T-helper 2 cell treated with Interferon-gamma antibody and Interleukin-4, amounts not matched to agents 5 μg/mL and 100 μg/mL, for 36 hours (primary cell): ENCODE results near the gene ABCG1.

Source experiments
- DNase-seq: peaks from one replicate; pipeline ENCODE4 v3.0.0; 2021; ENCODE audit warnings: low spot score
- H3K27ac Mint-ChIP-seq: one replicate; pipeline ENCODE4 v1.8.0; 2021; ENCODE audit warnings: mild to moderate bottlenecking, mixed read lengths
- H3K27me3 Mint-ChIP-seq: one replicate; pipeline ENCODE4 v1.8.0; 2021; ENCODE audit warnings: low read depth, mixed read lengths
- H3K36me3 Mint-ChIP-seq: one replicate; pipeline ENCODE4 v1.8.0; 2021; ENCODE audit warnings: low read depth, mixed read lengths
- H3K4me1 Mint-ChIP-seq: one replicate; pipeline ENCODE4 v1.8.0; 2021; ENCODE audit warnings: low read depth, mixed read lengths
- H3K4me3 Mint-ChIP-seq: one replicate; pipeline ENCODE4 v1.8.0; 2022; ENCODE audit warnings: mild to moderate bottlenecking, moderate library complexity, mixed read lengths
- H3K9me3 Mint-ChIP-seq: one replicate; pipeline ENCODE4 v1.8.0; 2021; ENCODE audit warnings: mixed read lengths

The ABCG1 gene

DNA sequence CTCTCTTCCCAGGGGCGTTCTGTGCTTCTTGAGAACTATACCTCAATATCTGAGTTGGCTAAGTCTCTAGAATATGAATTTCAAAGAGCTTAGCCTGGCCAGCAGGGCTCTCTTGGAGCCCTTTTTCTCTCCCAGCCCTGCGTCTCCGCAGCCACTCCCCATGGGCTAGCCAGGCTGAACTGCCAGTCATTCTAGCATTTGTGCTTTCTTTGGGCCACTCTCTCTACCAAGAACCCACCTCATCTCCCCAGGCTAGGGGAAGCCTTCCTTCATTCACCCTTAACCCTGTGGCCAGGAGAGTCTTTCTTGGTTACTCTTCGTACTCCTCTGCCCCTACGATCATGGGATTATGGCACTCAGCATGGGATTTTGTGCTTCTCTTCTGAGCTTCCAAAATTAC is 18.2 kb downstream of the ABCG1 start:
- Mint-ChIP-seq H3K4me3 (peak overlapping the region; percentile 71), H3K27me3 (no peaks in the 10 kb centered on the region), H3K9me3 (no peaks in the 10 kb centered on the region), H3K36me3 (peaks cover 5% of the 10 kb centered on the region), H3K4me1 (peaks cover 69% of the 10 kb centered on the region), H3K27ac (peak overlapping the region; percentile 92)
- no peak for DNase-seq

DNA sequence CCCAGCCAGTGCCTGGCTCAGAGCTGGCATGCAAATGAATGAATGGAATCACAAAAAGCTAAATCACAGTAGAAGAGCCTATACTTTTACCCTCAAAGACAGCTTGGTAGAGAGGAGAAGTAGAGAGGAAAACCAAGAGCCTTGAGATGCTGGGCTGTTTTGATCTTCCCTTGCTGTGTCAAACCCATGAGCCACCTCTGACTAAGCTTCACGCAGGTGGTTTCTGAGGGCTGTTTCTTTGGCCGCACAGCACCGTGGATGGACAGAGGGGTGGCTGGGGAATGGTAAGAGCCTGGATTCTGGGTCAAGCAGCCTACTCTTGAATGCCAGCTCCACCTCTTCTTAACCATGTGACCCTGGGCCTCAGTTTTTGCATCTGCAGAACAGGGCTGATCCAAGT is 18.6 kb downstream of the ABCG1 start:
- Mint-ChIP-seq H3K36me3 (peaks cover 2% of the 10 kb centered on the region), H3K4me3 (peak overlapping the region; percentile 71), H3K4me1 (peaks cover 69% of the 10 kb centered on the region), H3K27ac (peak overlapping the region; percentile 92), H3K27me3 (no peaks in the 10 kb centered on the region), H3K9me3 (no peaks in the 10 kb centered on the region)
- DNase-seq = peak; percentile 48

DNA sequence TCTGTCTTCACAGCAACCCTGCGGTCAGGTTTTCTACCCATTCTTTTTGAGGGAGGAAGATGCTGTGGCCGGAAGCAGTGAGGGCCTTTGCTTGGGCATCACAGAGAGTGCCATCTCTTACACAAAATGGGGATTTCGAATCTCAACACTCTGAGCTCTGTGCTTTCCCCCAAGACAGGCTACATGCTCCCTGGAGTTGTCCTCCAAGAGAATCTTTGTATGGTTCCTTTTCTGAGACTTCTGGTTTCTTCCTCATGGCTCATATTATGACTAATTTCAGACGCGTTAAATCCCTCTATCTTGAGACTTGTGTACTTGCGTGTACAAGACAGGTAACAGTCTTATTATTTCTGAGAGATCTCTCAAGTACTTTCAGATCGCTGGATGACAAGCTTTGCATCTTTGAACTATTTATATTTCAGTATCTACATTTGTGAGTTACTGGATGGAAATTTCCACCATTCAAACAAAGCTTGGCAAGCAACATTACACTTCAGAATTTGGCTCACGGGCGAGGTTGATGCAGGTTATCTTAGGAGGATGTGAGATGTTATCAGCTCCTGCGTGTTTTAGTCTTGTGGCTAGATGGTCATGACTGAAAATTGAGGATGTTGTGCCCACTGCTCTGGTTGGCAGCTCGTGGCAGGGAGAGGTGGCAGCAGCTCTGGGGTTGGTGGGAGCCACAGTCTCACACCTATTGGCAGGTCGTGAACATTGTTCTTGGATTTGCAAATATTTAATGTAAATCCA is 19.4 kb downstream of the ABCG1 start:
- peak; percentile 35 for DNase-seq
- H3K4me1 Mint-ChIP-seq = peaks cover 64% of the 10 kb centered on the region
- H3K4me3 Mint-ChIP-seq = peak overlapping the region; percentile 71
- H3K27me3 Mint-ChIP-seq = no peaks in the 10 kb centered on the region
- no peaks in the 10 kb centered on the region for H3K36me3 Mint-ChIP-seq
- no peaks in the 10 kb centered on the region for H3K9me3 Mint-ChIP-seq
- H3K27ac Mint-ChIP-seq = peak overlapping the region; percentile 92

DNA sequence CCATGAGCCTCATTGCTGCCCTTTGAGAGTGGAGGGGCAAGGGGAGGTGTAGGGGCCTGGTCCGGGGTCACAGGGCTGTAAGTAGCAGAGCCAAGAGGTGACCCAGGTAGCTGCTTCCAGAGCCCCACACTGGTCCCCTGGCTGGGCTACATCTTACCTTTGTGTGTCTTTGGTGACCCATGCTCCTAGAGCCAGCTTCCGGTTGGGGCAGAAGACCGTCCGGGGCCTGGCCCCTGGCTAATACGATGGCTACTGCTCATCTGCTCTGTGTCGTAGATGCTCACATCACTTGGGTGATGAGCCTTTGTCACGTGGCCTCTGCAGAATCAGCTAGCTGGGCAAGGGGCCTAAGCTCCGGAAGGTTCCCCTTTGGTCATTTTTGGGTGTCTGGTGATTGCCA is 20.6 kb downstream of the ABCG1 start:
- Mint-ChIP-seq H3K27me3 (no peaks in the 10 kb centered on the region), H3K36me3 (no peaks in the 10 kb centered on the region), H3K27ac (no peak overlapping the region), H3K4me3 (no peak overlapping the region), H3K4me1 (peaks cover 53% of the 10 kb centered on the region), H3K9me3 (no peaks in the 10 kb centered on the region)
- DNase-seq = no peak

DNA sequence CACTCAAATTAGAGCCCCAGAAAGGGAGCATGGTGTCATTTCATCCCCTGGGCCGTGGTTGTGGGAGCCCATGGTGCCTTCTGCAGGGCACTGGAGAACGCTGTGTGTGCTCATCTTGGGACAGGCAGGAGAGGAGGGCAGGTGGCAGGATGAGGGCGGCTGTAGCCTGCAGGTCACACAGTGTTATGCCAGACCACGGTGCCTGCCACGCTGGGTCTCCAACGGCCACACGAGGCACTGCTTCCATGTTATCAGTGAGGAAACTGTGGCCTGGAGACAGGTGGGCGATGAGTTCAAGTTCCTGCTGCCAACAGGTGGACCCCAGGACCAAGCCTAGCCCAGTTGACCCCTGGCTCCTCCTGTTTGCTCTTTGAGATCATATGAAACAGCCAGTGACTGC is 21.0 kb downstream of the ABCG1 start:
- Mint-ChIP-seq H3K4me1 (peaks cover 53% of the 10 kb centered on the region), H3K27ac (no peak overlapping the region), H3K4me3 (no peak overlapping the region), H3K36me3 (no peaks in the 10 kb centered on the region), H3K9me3 (no peaks in the 10 kb centered on the region), H3K27me3 (no peaks in the 10 kb centered on the region)
- DNase-seq = no peak

DNA sequence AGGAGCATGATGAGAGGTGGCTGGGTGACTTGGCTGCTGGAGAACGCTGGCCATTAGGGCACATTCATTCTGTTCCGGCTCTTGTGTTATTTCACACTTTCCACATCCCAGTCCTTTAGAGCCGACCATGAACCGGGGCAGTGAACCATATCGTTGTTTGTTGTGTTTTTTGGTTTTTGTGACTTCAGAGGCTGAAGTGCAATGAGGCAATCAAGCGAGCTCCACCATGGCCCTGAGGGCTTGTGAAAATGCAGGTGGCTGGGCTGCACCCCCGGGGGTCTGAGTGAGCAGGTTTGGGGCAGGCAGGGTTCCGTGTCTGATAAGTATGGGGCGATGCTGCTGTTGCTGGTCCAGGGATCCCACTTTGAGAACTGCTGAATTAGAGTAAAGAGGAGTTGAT is 23.7 kb downstream of the ABCG1 start:
- no peaks in the 10 kb centered on the region for H3K9me3 Mint-ChIP-seq
- H3K4me3 Mint-ChIP-seq = no peak overlapping the region
- peaks cover 6% of the 10 kb centered on the region for H3K27me3 Mint-ChIP-seq
- DNase-seq = no peak
- H3K27ac Mint-ChIP-seq = no peak overlapping the region
- peaks cover 27% of the 10 kb centered on the region for H3K4me1 Mint-ChIP-seq
- H3K36me3 Mint-ChIP-seq = peaks cover 2% of the 10 kb centered on the region

DNA sequence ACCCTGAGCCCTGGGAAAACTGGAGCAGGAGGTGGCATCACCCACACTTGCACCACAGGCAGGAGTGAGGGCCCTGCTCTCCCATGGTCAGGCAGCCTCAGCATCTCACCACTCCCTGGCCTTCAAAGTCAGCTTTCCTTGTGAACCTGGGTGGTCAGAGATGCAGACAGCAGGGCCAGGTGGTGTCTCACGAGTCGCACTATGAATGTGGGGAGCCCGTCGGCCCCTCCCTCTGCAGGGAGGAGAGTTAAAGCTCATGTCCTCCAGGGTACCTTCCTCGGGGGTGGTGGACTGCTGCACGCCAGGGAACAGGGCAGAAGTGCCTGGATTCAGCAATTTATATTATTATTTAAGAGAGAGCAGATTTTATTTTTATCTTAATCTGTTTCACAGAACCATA is 24.1 kb downstream of the ABCG1 start:
- Mint-ChIP-seq H3K9me3 (no peaks in the 10 kb centered on the region), H3K27me3 (peaks cover 6% of the 10 kb centered on the region), H3K36me3 (peaks cover 3% of the 10 kb centered on the region), H3K4me3 (no peak overlapping the region), H3K4me1 (peaks cover 24% of the 10 kb centered on the region), H3K27ac (no peak overlapping the region)
- DNase-seq = no peak

DNA sequence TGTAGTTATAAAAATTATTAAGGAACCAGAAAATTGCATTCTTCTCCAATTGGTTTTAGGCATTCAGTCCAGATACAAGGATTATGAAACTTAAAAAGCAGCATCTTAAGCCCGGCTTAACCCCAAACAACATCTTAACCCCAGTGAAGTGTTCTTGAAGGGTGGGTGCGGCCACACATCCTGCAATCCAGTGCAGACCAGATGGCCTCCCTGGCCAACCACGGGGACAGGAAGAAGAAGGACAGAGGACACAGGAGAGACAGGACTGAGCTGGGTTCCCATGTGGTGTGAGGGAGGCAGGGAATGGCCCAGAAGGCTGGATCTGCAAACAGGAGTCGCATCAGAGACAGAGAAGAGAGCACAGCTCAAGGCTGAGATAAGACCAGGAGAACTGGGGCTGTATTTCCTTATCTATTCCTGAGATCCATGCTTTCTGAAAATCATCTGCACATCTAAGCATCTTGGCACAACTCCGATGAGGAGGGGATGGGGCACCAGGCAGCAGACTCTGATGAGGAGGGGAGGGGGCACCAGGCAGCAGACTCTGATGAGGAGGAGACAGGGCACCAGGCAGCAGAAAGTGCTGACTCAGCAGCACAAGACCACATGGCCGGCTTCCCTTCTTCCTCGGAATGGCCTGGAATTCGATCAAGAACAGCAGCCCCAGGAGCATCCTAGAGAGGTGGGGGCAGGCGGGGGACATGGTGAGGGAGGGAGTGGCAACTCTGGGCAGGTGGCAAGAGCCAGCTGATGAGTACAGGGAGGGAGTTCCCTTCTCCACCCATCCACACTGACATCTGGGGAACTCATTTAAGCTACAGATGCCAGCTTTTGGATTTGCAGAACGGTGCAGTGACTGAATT is 26.6 kb downstream of the ABCG1 start:
- no peak for DNase-seq
- no peak overlapping the region for H3K4me3 Mint-ChIP-seq
- peaks cover 4% of the 10 kb centered on the region for H3K36me3 Mint-ChIP-seq
- peaks cover 6% of the 10 kb centered on the region for H3K27me3 Mint-ChIP-seq
- H3K4me1 Mint-ChIP-seq = peaks cover 10% of the 10 kb centered on the region
- no peak overlapping the region for H3K27ac Mint-ChIP-seq
- no peaks in the 10 kb centered on the region for H3K9me3 Mint-ChIP-seq

DNA sequence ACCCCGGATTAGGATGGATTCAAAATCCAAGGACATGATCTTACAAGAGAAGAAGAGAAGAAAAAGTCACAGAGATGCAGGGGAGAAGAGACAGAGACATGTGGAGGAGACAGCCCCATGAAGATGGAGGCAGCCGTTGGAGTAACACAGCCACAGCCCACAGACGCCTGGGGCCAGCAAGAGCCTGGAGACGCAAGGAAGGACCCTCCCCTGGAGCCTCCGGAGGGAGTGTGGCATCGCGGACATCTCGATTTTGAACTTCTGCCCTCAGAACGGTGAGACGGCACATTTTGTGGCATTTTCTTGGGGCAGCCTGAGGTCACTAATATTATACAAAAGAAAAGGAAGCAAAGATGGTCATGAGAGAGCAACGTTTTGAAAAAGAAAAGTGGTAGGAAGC is 28.8 kb downstream of the ABCG1 start:
- Mint-ChIP-seq H3K4me3 (no peak overlapping the region), H3K27me3 (peaks cover 6% of the 10 kb centered on the region), H3K9me3 (no peaks in the 10 kb centered on the region), H3K36me3 (peaks cover 4% of the 10 kb centered on the region), H3K27ac (no peak overlapping the region), H3K4me1 (peaks cover 5% of the 10 kb centered on the region)
- DNase-seq = no peak

DNA sequence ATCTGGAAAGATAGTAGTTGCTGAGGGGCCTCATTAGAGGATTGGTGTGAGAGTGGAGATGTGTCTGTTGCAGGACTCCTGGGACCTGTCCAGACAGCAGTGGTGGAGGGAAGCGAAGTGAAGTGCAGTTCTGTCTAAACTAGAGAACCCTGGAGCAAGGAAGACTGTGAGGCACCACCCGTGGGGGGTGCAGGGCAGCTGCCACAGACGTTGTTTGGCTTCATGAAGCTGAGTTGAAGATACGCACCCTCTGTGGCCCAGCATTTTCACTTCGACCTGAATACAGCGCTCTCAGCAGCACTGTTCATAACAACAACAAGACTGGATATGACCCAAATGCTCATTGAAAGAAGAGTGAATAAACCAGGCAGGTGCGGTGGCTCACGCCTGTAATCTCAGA is 29.3 kb downstream of the ABCG1 start:
- Mint-ChIP-seq H3K4me3 (no peak overlapping the region), H3K27ac (no peak overlapping the region), H3K4me1 (peaks cover 4% of the 10 kb centered on the region), H3K9me3 (no peaks in the 10 kb centered on the region), H3K27me3 (peaks cover 6% of the 10 kb centered on the region), H3K36me3 (peaks cover 4% of the 10 kb centered on the region)
- DNase-seq = no peak

DNA sequence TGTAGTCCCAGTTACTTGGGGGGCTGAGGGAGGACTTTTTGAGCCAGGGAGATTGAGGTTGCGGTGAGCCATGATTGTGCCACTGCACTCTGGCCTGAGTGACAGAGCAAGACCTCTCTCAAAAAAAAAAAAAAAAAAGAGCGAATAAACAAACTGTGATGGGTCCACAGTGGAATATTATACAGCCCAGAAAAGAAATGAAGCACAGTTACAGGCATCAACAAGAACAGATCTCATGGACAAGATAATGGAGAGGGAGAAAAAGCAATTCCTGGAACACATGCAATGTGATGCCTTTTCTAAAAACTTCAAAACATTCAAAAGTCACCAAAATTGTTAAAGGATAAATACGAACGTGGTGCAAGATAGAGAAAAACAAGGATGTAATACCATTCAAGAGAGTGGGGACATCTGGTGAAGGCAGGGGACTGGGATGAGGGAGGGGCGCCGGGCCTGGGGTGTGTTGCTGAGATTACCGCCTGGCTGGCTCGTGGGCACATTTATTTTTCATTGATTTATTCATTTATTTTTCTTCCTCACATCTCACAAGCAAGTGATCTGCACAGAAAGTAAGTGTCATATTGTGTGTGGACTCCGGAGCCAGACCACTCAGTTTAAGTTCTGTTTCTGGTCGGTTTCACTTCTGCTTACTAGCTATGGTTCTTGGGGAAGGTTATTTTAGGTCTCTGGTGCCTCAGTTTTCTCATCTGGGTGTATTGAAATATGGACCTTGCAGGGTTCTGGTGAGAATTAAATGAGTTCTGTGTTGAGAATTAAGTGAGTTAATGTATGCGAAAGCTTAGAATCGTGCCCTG is 30.1 kb downstream of the ABCG1 start:
- no peak overlapping the region for H3K4me3 Mint-ChIP-seq

DNA sequence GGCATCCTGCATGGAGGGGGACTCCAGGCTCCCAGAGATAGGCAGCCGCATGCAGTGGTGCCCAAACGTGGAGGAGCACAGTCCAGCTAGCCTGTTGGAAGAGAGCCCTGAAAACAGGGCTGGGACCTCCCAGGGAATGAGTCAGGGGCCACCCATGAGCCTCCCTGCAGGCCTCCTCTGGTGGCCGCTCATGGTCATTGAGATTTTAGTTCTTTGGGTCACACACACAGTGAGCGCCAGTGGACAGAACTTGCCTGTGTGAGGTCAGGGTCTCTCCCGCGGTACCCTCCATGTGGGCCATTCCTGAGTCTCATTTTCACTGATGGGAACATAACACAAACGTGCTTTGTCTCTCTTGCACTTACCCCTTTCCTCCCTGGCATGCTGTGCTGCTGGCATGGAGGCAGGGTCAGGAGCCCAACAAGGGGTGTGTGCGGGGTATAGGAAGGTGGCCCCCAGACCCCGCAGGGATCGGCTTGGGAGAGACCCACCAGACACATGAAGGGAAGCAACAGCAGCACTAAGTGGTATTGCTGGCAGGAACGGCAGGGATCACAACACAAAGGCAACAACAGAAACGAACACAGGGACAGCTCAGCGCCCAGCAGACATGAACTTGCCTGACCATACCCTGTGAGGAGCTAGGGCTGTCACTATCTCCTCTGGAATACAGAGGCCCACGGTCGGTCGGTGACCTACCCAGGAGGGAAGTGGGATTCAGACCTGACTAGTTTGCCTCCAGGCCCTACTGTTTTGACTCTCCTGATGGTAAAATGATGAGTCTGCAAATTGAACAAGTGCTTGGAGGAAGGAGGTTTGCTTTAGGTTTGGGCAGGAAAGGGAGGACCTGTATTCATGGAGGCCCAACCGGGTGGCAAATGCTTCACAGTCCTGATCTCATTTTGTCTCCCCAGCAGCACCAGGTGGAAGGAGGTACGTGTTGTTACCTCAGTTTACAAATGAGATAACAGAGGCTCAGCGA is 31.8 kb downstream of the ABCG1 start:
- peak overlapping the region; percentile 28 for H3K27ac Mint-ChIP-seq

More for the DNA sequence above, 30.1 kb downstream of the ABCG1 start:
- no peak for DNase-seq
- Mint-ChIP-seq H3K9me3 (no peaks in the 10 kb centered on the region), H3K27me3 (peaks cover 6% of the 10 kb centered on the region), H3K36me3 (peaks cover 4% of the 10 kb centered on the region), H3K27ac (no peak overlapping the region), H3K4me1 (peaks cover 10% of the 10 kb centered on the region)

More for the DNA sequence above, 31.8 kb downstream of the ABCG1 start:
- Mint-ChIP-seq H3K27me3 (peaks cover under 1% of the 10 kb centered on the region), H3K4me3 (no peak overlapping the region), H3K9me3 (no peaks in the 10 kb centered on the region), H3K4me1 (peaks cover 13% of the 10 kb centered on the region), H3K36me3 (peaks cover 4% of the 10 kb centered on the region)
- no peak for DNase-seq
